ENCODE measurements around the gene NNAT.
A peak's percentile ranks its signal among the peaks of the same experiment; 100 is the strongest.

DNA sequence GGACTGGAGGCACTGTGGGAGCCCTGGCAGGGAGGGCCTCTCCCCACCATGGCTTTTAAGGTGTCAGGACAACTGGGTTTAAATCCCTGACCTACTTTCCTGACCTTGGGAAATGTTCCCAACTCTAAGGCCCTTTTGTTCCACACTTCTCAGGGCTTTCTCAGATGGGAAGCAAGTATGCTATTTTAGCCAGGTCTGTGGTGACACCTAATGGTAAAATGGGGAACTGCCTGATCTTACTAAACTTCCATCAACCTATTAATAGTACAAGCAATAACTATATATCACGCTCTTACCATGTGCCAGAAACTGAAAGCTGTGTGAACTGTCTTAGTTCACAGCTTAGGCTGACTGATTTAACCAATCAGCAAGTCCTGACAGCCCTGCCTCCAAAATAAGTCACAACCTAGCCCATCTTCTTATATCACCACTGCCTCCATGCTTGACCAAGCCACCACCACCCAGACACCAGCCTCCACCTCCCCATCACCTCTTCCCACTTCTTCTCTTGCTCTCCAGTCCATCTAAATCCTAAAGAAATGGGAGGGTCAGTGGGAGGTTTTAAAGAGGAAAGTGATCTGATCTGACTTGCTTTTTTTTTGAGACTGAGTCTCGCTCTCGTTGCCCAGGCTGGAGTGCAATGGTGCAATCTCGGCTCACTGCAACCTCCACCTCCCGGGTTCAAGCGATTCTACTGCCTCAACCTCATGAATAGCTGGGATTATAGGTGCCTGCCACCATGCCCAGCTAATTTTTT is 13.5 kb downstream of the NNAT start:
- TF ChIP-seq FOS (IDR thresholded peaks at IDR 0.05; ENCODE audit: borderline replicate concordance, insufficient read depth, low read length) (no peak), POLR2AphosphoS5 (IDR thresholded peaks at IDR 0.05; ENCODE audit: insufficient read depth, low read depth, low read length) (no peak), JUN (IDR thresholded peaks at IDR 0.05; ENCODE audit: borderline replicate concordance, insufficient read depth, insufficient read length, low read depth) (no peak), POLR2A (IDR thresholded peaks at IDR 0.05; ENCODE audit: low read depth, low read length) (no peak), EZH2 (IDR thresholded peaks at IDR 0.05; ENCODE audit: borderline replicate concordance, low read depth, low read length, severe bottlenecking) (no peak), MYC (IDR thresholded peaks at IDR 0.05; ENCODE audit: low read depth, low read length) (no peak), GATA2 (IDR thresholded peaks at IDR 0.05; ENCODE audit: insufficient read depth, insufficient read length, low read depth, low read length) (no peak)
- TF ChIP-seq, protein P1, sequence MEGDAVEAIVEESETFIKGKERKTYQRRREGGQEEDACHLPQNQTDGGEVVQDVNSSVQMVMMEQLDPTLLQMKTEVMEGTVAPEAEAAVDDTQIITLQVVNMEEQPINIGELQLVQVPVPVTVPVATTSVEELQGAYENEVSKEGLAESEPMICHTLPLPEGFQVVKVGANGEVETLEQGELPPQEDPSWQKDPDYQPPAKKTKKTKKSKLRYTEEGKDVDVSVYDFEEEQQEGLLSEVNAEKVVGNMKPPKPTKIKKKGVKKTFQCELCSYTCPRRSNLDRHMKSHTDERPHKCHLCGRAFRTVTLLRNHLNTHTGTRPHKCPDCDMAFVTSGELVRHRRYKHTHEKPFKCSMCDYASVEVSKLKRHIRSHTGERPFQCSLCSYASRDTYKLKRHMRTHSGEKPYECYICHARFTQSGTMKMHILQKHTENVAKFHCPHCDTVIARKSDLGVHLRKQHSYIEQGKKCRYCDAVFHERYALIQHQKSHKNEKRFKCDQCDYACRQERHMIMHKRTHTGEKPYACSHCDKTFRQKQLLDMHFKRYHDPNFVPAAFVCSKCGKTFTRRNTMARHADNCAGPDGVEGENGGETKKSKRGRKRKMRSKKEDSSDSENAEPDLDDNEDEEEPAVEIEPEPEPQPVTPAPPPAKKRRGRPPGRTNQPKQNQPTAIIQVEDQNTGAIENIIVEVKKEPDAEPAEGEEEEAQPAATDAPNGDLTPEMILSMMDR (IDR thresholded peaks at IDR 0.05; ENCODE audit: extremely low read depth in 1 of 2, insufficient read depth in 1 of 2, low read depth in 1 of 2, low read length in 2 of 2), result peak; percentile 66 to 77
- TF ChIP-seq, protein P2, sequence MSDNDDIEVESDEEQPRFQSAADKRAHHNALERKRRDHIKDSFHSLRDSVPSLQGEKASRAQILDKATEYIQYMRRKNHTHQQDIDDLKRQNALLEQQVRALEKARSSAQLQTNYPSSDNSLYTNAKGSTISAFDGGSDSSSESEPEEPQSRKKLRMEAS (IDR thresholded peaks at IDR 0.05; ENCODE audit: insufficient read depth, insufficient read length), result no peak

Data from endothelial cell of umbilical vein (primary cell).